Stomach (tissue), 4 donors: ENCODE data around the gene FAM124B.

Source experiments
- EP300 ChIP-seq: sonication (generic); formaldehyde crosslinking; IDR thresholded peaks from one replicate; pipeline ENCODE4 v1.6.1; 2017; ENCODE audit warnings: antibody characterized with exemption
- POLR2A ChIP-seq, 4 donors: fragments of 450-650 bp; IDR thresholded peaks; one replicate each; pipeline ENCODE4 v1.6.1; 2016; ENCODE audit warnings: antibody characterized with exemption in 4 of 4, control low read depth in 2 of 4, mild to moderate bottlenecking in 1 of 4, moderate library complexity in 1 of 4
- TF ChIP-seq, protein P1 (sequence below), 7 experiments: fragments of 450-650 bp in 4 of 7; fragments of 200-600 bp in 3 of 7; sonication (generic) in 3 of 7; IDR thresholded peaks; one replicate each; pipeline ENCODE4 v1.5.1; 2016 to 2019; ENCODE audit warnings: antibody characterized with exemption in 7 of 7, control low read depth in 2 of 7, mild to moderate bottlenecking in 1 of 7

DNA sequence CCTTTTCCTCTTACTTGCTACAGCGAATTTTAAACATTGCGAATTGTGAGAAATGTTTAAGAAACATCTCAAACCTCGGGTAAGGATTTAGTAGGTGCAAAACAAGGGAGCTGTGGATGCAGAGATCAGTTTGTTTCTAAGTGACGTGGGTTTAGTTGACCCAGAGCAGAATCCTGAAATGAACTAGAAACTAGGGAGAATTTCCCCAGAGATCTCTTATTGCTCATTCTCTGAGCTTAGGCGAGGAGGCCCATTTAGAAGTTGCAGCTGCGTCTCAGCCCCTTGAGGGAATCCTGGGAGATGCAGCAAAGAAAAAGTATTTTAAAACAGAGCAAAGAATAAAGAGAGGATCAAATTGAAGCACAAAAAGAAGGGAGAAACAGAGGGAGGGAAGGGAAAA, 29.3 kb downstream of the FAM124B start:
- TF ChIP-seq POLR2A (IDR thresholded peaks at IDR 0.05) (no peak), EP300 (no peak)
- TF ChIP-seq, protein P1, sequence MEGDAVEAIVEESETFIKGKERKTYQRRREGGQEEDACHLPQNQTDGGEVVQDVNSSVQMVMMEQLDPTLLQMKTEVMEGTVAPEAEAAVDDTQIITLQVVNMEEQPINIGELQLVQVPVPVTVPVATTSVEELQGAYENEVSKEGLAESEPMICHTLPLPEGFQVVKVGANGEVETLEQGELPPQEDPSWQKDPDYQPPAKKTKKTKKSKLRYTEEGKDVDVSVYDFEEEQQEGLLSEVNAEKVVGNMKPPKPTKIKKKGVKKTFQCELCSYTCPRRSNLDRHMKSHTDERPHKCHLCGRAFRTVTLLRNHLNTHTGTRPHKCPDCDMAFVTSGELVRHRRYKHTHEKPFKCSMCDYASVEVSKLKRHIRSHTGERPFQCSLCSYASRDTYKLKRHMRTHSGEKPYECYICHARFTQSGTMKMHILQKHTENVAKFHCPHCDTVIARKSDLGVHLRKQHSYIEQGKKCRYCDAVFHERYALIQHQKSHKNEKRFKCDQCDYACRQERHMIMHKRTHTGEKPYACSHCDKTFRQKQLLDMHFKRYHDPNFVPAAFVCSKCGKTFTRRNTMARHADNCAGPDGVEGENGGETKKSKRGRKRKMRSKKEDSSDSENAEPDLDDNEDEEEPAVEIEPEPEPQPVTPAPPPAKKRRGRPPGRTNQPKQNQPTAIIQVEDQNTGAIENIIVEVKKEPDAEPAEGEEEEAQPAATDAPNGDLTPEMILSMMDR (IDR thresholded peaks at IDR 0.05) = no peak
